Lung (tissue), 12 donors: ENCODE results near the gene TSPEAR. TPM values are rescaled to one million over a fixed set of nuclear protein-coding genes. Genes with fewer than 3 reads are reported as not detected.
"Not testable (repeated sequence)": the region's sequence is repeated elsewhere in the genome, so short reads cannot be mapped to it uniquely, and the experiment has no call there.

ENCODE experiments used
- ATAC-seq: fragments of 200-7000 bp; cut with Tn5 transposase; one replicate; pipeline ENCODE4 v1.9.1; 2020; ENCODE audit warnings: moderate number of reproducible peaks; ENCODE audit not compliant: insufficient read depth, low FRiP score
- DNase-seq, 3 donors: peaks; one replicate each; pipeline ENCODE4 v3.0.0-alpha.2; 2013 to 2017
- H3K27ac ChIP-seq, 2 donors: one replicate each; pipeline ENCODE4 v1.5.1; 2013; ENCODE audit warnings: mild to moderate bottlenecking in 2 of 2, moderate library complexity in 2 of 2, control low read depth in 1 of 2, inconsistent platforms in 1 of 2, low read depth in 1 of 2, low read length in 1 of 2
- H3K27me3 ChIP-seq, 3 donors: one replicate each; pipeline ENCODE4 v1.5.1; 2013; ENCODE audit warnings: low read length in 2 of 3; ENCODE audit not compliant: control insufficient read depth in 3 of 3, insufficient read depth in 3 of 3
- H3K36me3 ChIP-seq, 4 donors: one replicate each; pipeline ENCODE4 v1.5.1; 2013; ENCODE audit warnings: low read length in 4 of 4, mild to moderate bottlenecking in 1 of 4, moderate library complexity in 1 of 4; ENCODE audit not compliant: control insufficient read depth in 4 of 4, insufficient read depth in 4 of 4
- H3K4me1 ChIP-seq, 5 donors: one replicate each; pipeline ENCODE4 v1.5.1; 2013; ENCODE audit warnings: low read length in 5 of 5, mild to moderate bottlenecking in 2 of 5, moderate library complexity in 1 of 5; ENCODE audit not compliant: control insufficient read depth in 5 of 5, insufficient read depth in 5 of 5
- H3K4me3 ChIP-seq: one replicate; pipeline ENCODE4 v1.5.1; 2013; ENCODE audit warnings: mild to moderate bottlenecking, control low read depth, moderate library complexity
- H3K9ac ChIP-seq, 2 donors: one replicate each; pipeline ENCODE4 v1.5.1; 2013; ENCODE audit warnings: low read length in 2 of 2, control low read depth in 1 of 2; ENCODE audit not compliant: insufficient read depth in 1 of 2
- H3K9me3 ChIP-seq, 4 donors: one replicate each; pipeline ENCODE4 v1.5.1; 2013; ENCODE audit warnings: low read length in 3 of 4, mild to moderate bottlenecking in 1 of 4, moderate library complexity in 1 of 4; ENCODE audit not compliant: control insufficient read depth in 4 of 4, insufficient read depth in 3 of 4
- WGBS, 2 donors: extraction: QIAGEN DNeasy Blood & Tissue Kit; methylation state at CpG; one replicate each; pipeline ENCODE4 v1.1.7; 2013; 5-methylcytosine and 5-hydroxymethylcytosine counted together
- polyA plus RNA-seq, 2 donors: library from polyadenylated mRNA; stranded (reverse); fragments of 200-250 nt; gene quantifications; one replicate each; pipeline ENCODE4 v1.2.1, GENCODE V29; 2013
- total RNA-seq, 2 donors: library from RNA; depleted of rRNA in 1 of 2; stranded (reverse); fragments of >200 nt in 1 of 2; gene quantifications; one replicate each; pipeline ENCODE4 v1.2.1, GENCODE V29; 2014 to 2021
- TF ChIP-seq, protein P1 (sequence below): IDR thresholded peaks from 2 replicates; pipeline ENCODE4 v1.5.1; 2012; ENCODE audit warnings: mild to moderate bottlenecking; ENCODE audit errors: control extremely low read depth, extremely low read depth
- donor health status: control.
- donor health status: control.
- donor health status: Bipolar disorder and iron deficiency.
- donor health status: healthy.
- donor health status: DM: yes; HTN: yes; CAD: no.

Gene TSPEAR
- total and polyA plus RNA-seq, 4 donors: 0.02 to 2.1 (median 0.27) TPM

DNA sequence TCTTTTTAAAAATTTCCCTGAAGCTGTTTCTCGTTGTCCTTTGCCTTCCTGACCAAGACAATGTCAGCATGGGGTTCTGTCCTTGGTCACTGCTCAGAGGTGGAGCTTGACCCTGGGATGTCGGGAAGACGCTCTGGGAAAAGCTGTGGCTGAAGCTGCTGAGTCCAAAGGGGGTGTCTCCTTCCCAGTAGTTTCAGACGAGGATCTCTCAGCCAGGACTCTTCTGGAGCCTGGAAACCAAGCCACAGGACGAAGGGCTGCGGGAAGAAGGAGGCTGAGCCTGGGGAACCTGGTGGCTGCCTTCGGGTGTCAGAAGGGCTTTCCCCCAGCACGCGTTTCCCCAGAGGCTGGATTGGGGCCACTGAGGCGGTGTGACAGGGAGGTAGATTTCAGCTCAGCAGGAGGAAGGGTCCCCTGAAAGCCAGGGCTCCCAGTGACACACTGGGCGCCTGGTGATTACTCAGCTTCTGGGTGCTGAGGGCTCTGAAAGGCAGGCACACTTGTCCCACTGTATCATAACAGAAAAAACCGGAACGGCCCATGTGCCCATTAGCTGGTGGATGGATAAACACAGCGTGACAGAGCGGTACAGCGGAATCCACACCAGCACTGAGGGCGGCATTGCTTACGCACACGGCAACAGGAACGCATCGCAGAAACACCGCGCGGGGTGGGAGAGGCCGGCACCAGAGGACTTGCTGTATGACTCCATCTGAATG, 24.4 kb downstream of the TSPEAR start:
- Histone ChIP-seq H3K4me3 (no peak overlapping the region), H3K4me1 (no peaks in the 10 kb centered on the region), H3K36me3 (no peaks in the 10 kb centered on the region), H3K27ac (no peak overlapping the region), H3K9ac (no peak overlapping the region), H3K9me3 (peaks cover 0 to 4% (median 0%) of the 10 kb centered on the region in 4 donors), H3K27me3 (peaks cover 0 to 18% (median 10%) of the 10 kb centered on the region in 3 donors)
- ATAC-seq: no peak
- 72 to 83% methylated on average over 25 of the region's 25 CpGs for WGBS, 2 donors
- DNase-seq: no peak
- TF ChIP-seq, protein P1, sequence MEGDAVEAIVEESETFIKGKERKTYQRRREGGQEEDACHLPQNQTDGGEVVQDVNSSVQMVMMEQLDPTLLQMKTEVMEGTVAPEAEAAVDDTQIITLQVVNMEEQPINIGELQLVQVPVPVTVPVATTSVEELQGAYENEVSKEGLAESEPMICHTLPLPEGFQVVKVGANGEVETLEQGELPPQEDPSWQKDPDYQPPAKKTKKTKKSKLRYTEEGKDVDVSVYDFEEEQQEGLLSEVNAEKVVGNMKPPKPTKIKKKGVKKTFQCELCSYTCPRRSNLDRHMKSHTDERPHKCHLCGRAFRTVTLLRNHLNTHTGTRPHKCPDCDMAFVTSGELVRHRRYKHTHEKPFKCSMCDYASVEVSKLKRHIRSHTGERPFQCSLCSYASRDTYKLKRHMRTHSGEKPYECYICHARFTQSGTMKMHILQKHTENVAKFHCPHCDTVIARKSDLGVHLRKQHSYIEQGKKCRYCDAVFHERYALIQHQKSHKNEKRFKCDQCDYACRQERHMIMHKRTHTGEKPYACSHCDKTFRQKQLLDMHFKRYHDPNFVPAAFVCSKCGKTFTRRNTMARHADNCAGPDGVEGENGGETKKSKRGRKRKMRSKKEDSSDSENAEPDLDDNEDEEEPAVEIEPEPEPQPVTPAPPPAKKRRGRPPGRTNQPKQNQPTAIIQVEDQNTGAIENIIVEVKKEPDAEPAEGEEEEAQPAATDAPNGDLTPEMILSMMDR: no peak

DNA sequence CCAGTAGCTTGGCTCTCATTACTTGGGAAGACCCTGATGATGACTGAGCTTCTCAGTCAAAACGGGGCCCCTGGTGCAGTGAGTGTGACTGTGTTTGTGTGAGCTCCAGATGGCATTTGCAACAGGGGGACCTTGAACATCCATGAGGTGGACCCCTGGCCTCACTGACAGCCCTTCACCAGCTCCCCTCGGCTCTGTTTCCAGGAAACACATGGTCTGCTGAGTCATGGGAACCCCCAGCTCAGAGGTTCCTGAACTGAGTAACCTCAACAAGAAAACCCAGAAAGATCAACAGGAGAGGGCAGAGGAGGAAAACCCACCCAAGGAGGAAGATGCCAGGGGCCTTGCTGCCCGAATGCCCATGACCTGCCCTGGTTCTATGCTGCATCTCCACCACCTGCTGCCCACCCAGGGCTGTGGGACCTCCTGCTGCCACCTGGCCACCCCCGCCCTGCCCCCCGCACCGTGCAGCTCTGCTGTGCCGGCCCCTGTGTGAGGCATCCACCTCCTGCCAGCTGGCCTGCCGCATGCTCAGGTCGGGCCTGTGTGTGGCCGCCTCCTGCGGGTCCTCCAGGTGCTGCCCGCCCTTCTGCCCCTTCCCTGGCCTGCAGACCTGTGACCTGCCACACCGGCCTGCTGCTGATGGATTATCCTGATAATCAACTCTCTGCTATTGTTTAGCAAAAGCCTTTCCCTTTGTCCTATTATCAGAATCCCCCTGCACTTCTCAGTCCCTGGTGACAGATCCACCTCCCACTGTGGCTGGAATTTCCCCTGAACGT, 25.2 kb downstream of the TSPEAR start:
- no peak overlapping the region for H3K27ac ChIP-seq
- peaks cover 0 to 18% (median 10%) of the 10 kb centered on the region in 3 donors for H3K27me3 ChIP-seq
- no peaks in the 10 kb centered on the region for H3K36me3 ChIP-seq
- peaks cover 0 to 4% (median 0%) of the 10 kb centered on the region in 4 donors for H3K9me3 ChIP-seq
- no peaks in the 10 kb centered on the region for H3K4me1 ChIP-seq
- DNase-seq (peak in 1 of 3 donors; percentile 7), ATAC-seq (no peak)
- no peak overlapping the region for H3K9ac ChIP-seq
- H3K4me3 ChIP-seq: no peak overlapping the region
- WGBS, 2 donors: 30 to 40% methylated on average over 13 to 14 of the region's 14 CpGs
- TF ChIP-seq, protein P1: no peak

DNA sequence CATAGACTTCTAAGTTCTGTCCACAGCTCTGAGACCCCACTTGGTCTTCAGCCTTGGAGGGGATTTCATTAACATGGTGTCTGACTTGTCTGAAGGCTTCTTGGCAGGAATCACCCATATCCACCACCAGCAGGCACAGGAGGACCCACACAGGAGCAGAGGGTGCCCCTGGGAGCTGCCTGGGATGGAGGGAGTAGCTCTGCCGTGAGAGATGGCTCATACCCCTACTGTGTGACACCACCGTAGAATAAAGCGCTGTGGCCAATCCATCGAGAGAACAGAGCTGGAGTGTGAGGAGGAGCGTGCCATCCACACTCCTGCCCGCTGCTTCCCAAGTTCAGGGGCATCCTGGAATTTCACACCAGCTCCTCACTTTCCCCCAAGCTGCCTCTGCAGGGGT, 26.3 kb downstream of the TSPEAR start:
- not testable (repeated sequence) for H3K36me3 ChIP-seq, ATAC-seq, H3K9me3 ChIP-seq, H3K27ac ChIP-seq, H3K9ac ChIP-seq, H3K4me3 ChIP-seq, DNase-seq, H3K4me1 ChIP-seq
- peaks cover 0 to 11% (median 10%) of the 10 kb centered on the region in 3 donors for H3K27me3 ChIP-seq
- 90 to 93% methylated on average over 6 of the region's 6 CpGs for WGBS, 2 donors

DNA sequence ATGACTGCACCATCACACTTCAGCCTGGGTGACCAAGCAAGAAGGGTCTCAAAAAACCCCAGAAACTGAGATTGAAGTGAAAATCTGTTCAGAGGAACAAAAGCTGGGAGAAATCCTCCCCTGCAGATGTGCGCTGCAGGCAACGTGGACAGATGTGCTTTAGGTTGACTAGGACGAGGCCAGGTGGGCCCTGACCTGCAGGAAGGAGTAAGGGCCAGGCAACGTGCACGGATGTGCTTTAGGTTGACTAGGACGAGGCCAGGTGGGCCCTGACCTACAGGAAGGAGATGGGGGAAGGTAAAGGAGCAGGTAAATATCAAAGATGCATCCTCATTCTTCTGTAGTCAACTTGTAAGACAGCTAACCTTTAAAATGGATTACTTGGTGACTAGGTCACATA, 26.9 kb downstream of the TSPEAR start:
- DNase-seq: no peak
- Histone ChIP-seq H3K9me3 (peaks cover 0 to 4% (median 0%) of the 10 kb centered on the region in 4 donors), H3K4me3 (no peak overlapping the region), H3K27ac (no peak overlapping the region), H3K9ac (no peak overlapping the region), H3K36me3 (no peaks in the 10 kb centered on the region), H3K4me1 (no peaks in the 10 kb centered on the region), H3K27me3 (peaks cover 0 to 11% (median 10%) of the 10 kb centered on the region in 3 donors)
- TF ChIP-seq, protein P1: no peak
- 76 to 82% methylated on average over 6 of the region's 6 CpGs for WGBS, 2 donors
- ATAC-seq: no peak
